ENCODE results near the gene SERINC2. TPM values are rescaled to one million over a fixed set of nuclear protein-coding genes. Genes with fewer than 3 reads are reported as not detected.
A peak's percentile ranks its signal among the peaks of the same experiment; 100 is the strongest.
"Not testable (repeated sequence)": the region's sequence is repeated elsewhere in the genome, so short reads cannot be mapped to it uniquely, and the experiment has no call there.

Gene SERINC2
- total and polyA plus RNA-seq, 4 experiments from 2014 or later, result 0.11 to 0.18 (median 0.15) TPM; not detected in 1

- no peaks in the 10 kb centered on the region for H3K36me3 Mint-ChIP-seq
- H3K4me3 Mint-ChIP-seq, result no peak overlapping the region
- Histone ChIP-seq H3K4me3 (ENCODE audit: low read length in 2 of 2) (no peak overlapping the region), H3K9me3 (ENCODE audit: control insufficient read depth in 1 of 2, low read length in 2 of 2) (no peaks in the 10 kb centered on the region), H3K36me3 (ENCODE audit: insufficient read depth, low read length) (no peaks in the 10 kb centered on the region), H3K27me3 (ENCODE audit: insufficient read depth, low read length) (no peaks in the 10 kb centered on the region), H3K4me1 (ENCODE audit: insufficient read depth, low read length) (no peaks in the 10 kb centered on the region), H3K27ac (ENCODE audit: low read depth, low read length) (no peak overlapping the region)
- H3K27me3 Mint-ChIP-seq, result peaks cover 12 to 39% of the 10 kb centered on the region in 2 donors
- intact Hi-C loops (cut with micrococcal nuclease), result no loop called here
- H3K27ac Mint-ChIP-seq, result no peak overlapping the region
- no peaks in the 10 kb centered on the region for H3K4me1 Mint-ChIP-seq
- ChIA-PET CTCF (ENCODE audit: partially characterized antibody) (interaction anchor here (1.5 kb wide), 1 partner anchor 11 kb away, joined by 5 read pairs; no protein-coding TSS in a partner anchor), POLR2A (ENCODE audit: partially characterized antibody) (interaction anchor here (0.6 kb wide), 1 partner anchor 9 kb away, joined by 3 read pairs; no protein-coding TSS in a partner anchor)
- H3K9me3 Mint-ChIP-seq, result no peaks in the 10 kb centered on the region
- no peak for DNase-seq
Observed at GRCh38 chr1:31383967-31384366, 29.0 kb upstream of the SERINC2 start.

GRCh38 chr1:31386576-31387243 is 26.3 kb upstream of the SERINC2 start:
- H3K27me3 ChIP-seq (ENCODE audit: insufficient read depth, low read length); H3K9me3 ChIP-seq (ENCODE audit: control insufficient read depth in 1 of 2, low read length in 2 of 2); H3K9me3 Mint-ChIP-seq; H3K4me3 Mint-ChIP-seq; H3K4me3 ChIP-seq (ENCODE audit: low read length in 2 of 2); H3K27ac ChIP-seq (ENCODE audit: low read depth, low read length); H3K4me1 Mint-ChIP-seq; intact Hi-C loops (cut with micrococcal nuclease); POLR2A ChIA-PET (ENCODE audit: partially characterized antibody); CTCF ChIA-PET (ENCODE audit: partially characterized antibody); H3K27ac Mint-ChIP-seq; H3K4me1 ChIP-seq (ENCODE audit: insufficient read depth, low read length); H3K36me3 Mint-ChIP-seq; DNase-seq; H3K36me3 ChIP-seq (ENCODE audit: insufficient read depth, low read length): not testable (repeated sequence)
- peaks cover 12 to 35% of the 10 kb centered on the region in 2 donors for H3K27me3 Mint-ChIP-seq

- Histone ChIP-seq H3K4me1 (ENCODE audit: insufficient read depth, low read length) (no peaks in the 10 kb centered on the region), H3K27me3 (ENCODE audit: insufficient read depth, low read length) (no peaks in the 10 kb centered on the region), H3K4me3 (ENCODE audit: low read length in 2 of 2) (no peak overlapping the region), H3K9me3 (ENCODE audit: control insufficient read depth in 1 of 2, low read length in 2 of 2) (no peaks in the 10 kb centered on the region), H3K36me3 (ENCODE audit: insufficient read depth, low read length) (no peaks in the 10 kb centered on the region), H3K27ac (ENCODE audit: low read depth, low read length) (no peak overlapping the region)
- DNase-seq, result no peak
- Mint-ChIP-seq H3K4me3 (no peak overlapping the region), H3K27ac (peak overlapping the region in 1 of 7 donors; percentile 42), H3K9me3 (no peaks in the 10 kb centered on the region), H3K27me3 (peaks cover 7 to 27% of the 10 kb centered on the region in 2 donors), H3K36me3 (no peaks in the 10 kb centered on the region), H3K4me1 (no peaks in the 10 kb centered on the region)
- ChIA-PET POLR2A (ENCODE audit: partially characterized antibody) (no interaction called here), CTCF (ENCODE audit: partially characterized antibody) (no interaction called here)
- intact Hi-C loops (cut with micrococcal nuclease), result no loop called here
Observed at GRCh38 chr1:31387612-31388011, 25.4 kb upstream of the SERINC2 start.

- Mint-ChIP-seq H3K27ac (no peak overlapping the region), H3K9me3 (no peaks in the 10 kb centered on the region), H3K36me3 (no peaks in the 10 kb centered on the region), H3K4me1 (peaks cover 3 to 5% (median 4%) of the 10 kb centered on the region in 4 donors), H3K4me3 (no peak overlapping the region), H3K27me3 (peaks cover 5 to 18% of the 10 kb centered on the region in 2 donors)
- Histone ChIP-seq H3K4me3 (ENCODE audit: low read length in 2 of 2) (no peak overlapping the region), H3K27me3 (ENCODE audit: insufficient read depth, low read length) (no peaks in the 10 kb centered on the region), H3K4me1 (ENCODE audit: insufficient read depth, low read length) (peaks cover 5% of the 10 kb centered on the region), H3K36me3 (ENCODE audit: insufficient read depth, low read length) (no peaks in the 10 kb centered on the region), H3K9me3 (ENCODE audit: control insufficient read depth in 1 of 2, low read length in 2 of 2) (no peaks in the 10 kb centered on the region), H3K27ac (ENCODE audit: low read depth, low read length) (no peak overlapping the region)
- ChIA-PET POLR2A (ENCODE audit: partially characterized antibody) (no interaction called here), CTCF (ENCODE audit: partially characterized antibody) (interaction anchor here (0.6 kb wide), 1 partner anchor 145 kb away, joined by 4 read pairs; no protein-coding TSS in a partner anchor)
- no peak for DNase-seq
- intact Hi-C loops (cut with micrococcal nuclease), result no loop called here
Observed at GRCh38 chr1:31389616-31390015, 23.4 kb upstream of the SERINC2 start.

- H3K27ac ChIP-seq (ENCODE audit: low read depth, low read length), result no peak overlapping the region
- H3K27me3 Mint-ChIP-seq, result peaks cover 5 to 18% of the 10 kb centered on the region in 2 donors
- peaks cover 9% of the 10 kb centered on the region for H3K4me1 ChIP-seq (ENCODE audit: insufficient read depth, low read length)
- intact Hi-C loops (cut with micrococcal nuclease), result no loop called here
- no peaks in the 10 kb centered on the region for H3K9me3 ChIP-seq (ENCODE audit: control insufficient read depth in 1 of 2, low read length in 2 of 2)
- peaks cover 4 to 9% (median 8%) of the 10 kb centered on the region in 4 donors for H3K4me1 Mint-ChIP-seq
- H3K36me3 Mint-ChIP-seq, result no peaks in the 10 kb centered on the region
- POLR2A ChIA-PET (ENCODE audit: partially characterized antibody), result no interaction called here
- H3K9me3 Mint-ChIP-seq, result no peaks in the 10 kb centered on the region
- H3K27ac Mint-ChIP-seq, result no peak overlapping the region
- H3K4me3 Mint-ChIP-seq, result no peak overlapping the region
- no peak overlapping the region for H3K4me3 ChIP-seq (ENCODE audit: low read length in 2 of 2)
- no peak for DNase-seq
- no peaks in the 10 kb centered on the region for H3K36me3 ChIP-seq (ENCODE audit: insufficient read depth, low read length)
- H3K27me3 ChIP-seq (ENCODE audit: insufficient read depth, low read length), result no peaks in the 10 kb centered on the region
- CTCF ChIA-PET (ENCODE audit: partially characterized antibody), result interaction anchor here (1.5 kb wide), 1 partner anchor 33 kb away, joined by 4 read pairs; no protein-coding TSS in a partner anchor
Observed at GRCh38 chr1:31390071-31390470, 22.9 kb upstream of the SERINC2 start.

GRCh38 chr1:31393463-31393862 is 19.6 kb upstream of the SERINC2 start:
- CTCF ChIA-PET (ENCODE audit: partially characterized antibody), result interaction anchor here (1.5 to 4.3 kb wide), 7 partner anchors 16 to 395 kb away, joined by 3 to 60 read pairs (median 8); no protein-coding TSS in a partner anchor
- intact Hi-C loops (cut with micrococcal nuclease), result no loop called here
- peaks cover 0 to 6% of the 10 kb centered on the region in 2 donors for H3K27me3 Mint-ChIP-seq

GRCh38 chr1:31394584-31395193 is 18.3 kb upstream of the SERINC2 start:
- Histone ChIP-seq H3K4me3 (ENCODE audit: low read length in 2 of 2) (peak overlapping the region; percentile 47 to 62), H3K27ac (ENCODE audit: low read depth, low read length) (no peak overlapping the region), H3K27me3 (ENCODE audit: insufficient read depth, low read length) (no peaks in the 10 kb centered on the region), H3K36me3 (ENCODE audit: insufficient read depth, low read length) (no peaks in the 10 kb centered on the region), H3K9me3 (ENCODE audit: control insufficient read depth in 1 of 2, low read length in 2 of 2) (no peaks in the 10 kb centered on the region), H3K4me1 (ENCODE audit: insufficient read depth, low read length) (peaks cover 10% of the 10 kb centered on the region)
- intact Hi-C loops (cut with micrococcal nuclease), result loop anchor here (1.0 kb wide), 2 partner anchors 28 to 395 kb away; no protein-coding TSS in a partner anchor
- ChIA-PET POLR2A (ENCODE audit: partially characterized antibody) (interaction anchor here (1.0 kb wide), 1 partner anchor 19 kb away, joined by 4 read pairs; no protein-coding TSS in a partner anchor), CTCF (ENCODE audit: partially characterized antibody) (interaction anchor here (0.6 to 4.3 kb wide), 19 partner anchors 11 to 1280 kb away, joined by 3 to 60 read pairs (median 5); partner anchors contain the start of gene FABP3)
- DNase-seq, result peak; percentile 63 to 69 (median 65)
- Mint-ChIP-seq H3K27me3 (peaks cover 0 to 7% of the 10 kb centered on the region in 2 donors), H3K27ac (peak overlapping the region in 5 of 7 donors; percentile 22 to 64 (median 50)), H3K4me1 (peaks cover 4 to 15% (median 10%) of the 10 kb centered on the region in 4 donors), H3K9me3 (no peaks in the 10 kb centered on the region), H3K36me3 (no peaks in the 10 kb centered on the region), H3K4me3 (peak overlapping the region; percentile 81 to 90 (median 85))

More at GRCh38 chr1:31393463-31393862, 19.6 kb upstream of the SERINC2 start:
- no peaks in the 10 kb centered on the region for H3K9me3 Mint-ChIP-seq
- H3K4me1 ChIP-seq (ENCODE audit: insufficient read depth, low read length), result peaks cover 10% of the 10 kb centered on the region
- no peak overlapping the region for H3K27ac Mint-ChIP-seq
- H3K27me3 ChIP-seq (ENCODE audit: insufficient read depth, low read length), result no peaks in the 10 kb centered on the region
- H3K9me3 ChIP-seq (ENCODE audit: control insufficient read depth in 1 of 2, low read length in 2 of 2), result no peaks in the 10 kb centered on the region
- no peaks in the 10 kb centered on the region for H3K36me3 ChIP-seq (ENCODE audit: insufficient read depth, low read length)
- no peak overlapping the region for H3K4me3 Mint-ChIP-seq
- DNase-seq, result no peak
- peaks cover 4 to 15% (median 10%) of the 10 kb centered on the region in 4 donors for H3K4me1 Mint-ChIP-seq
- POLR2A ChIA-PET (ENCODE audit: partially characterized antibody), result no interaction called here
- no peak overlapping the region for H3K4me3 ChIP-seq (ENCODE audit: low read length in 2 of 2)
- H3K27ac ChIP-seq (ENCODE audit: low read depth, low read length), result no peak overlapping the region
- H3K36me3 Mint-ChIP-seq, result no peaks in the 10 kb centered on the region

Data from CD4-positive, alpha-beta memory T cell (primary cell).